Right ventricle myocardium inferior (tissue), 1 donor: ENCODE measurements around the gene UMODL1. TPM values are rescaled to one million over a fixed set of nuclear protein-coding genes. Genes with fewer than 3 reads are reported as not detected.

Source experiments
- ATAC-seq: fragments of 200-7000 bp; cut with Tn5 transposase; one replicate; pipeline ENCODE4 v1.9.1; 2020; ENCODE audit warnings: mild to moderate bottlenecking, moderate library complexity
- DNase-seq: peaks from one replicate; pipeline ENCODE4 v3.0.0; 2021; ENCODE audit errors: missing footprints
- intact Hi-C: fragments of 100-400 bp; cut with DNase I; formaldehyde crosslinking; loops from one replicate; pipeline ENCODE4 v1.11.0; 2022
- total RNA-seq: library from RNA; stranded (reverse); fragmentation: NEBNext Ultra II Directional; extraction: Animal tissue kit (Norgen Biotek cat#: 25700); gene quantifications from one replicate; pipeline ENCODE4 v1.2.1, GENCODE V29; 2021
- donor health status: DM: no; HTN: yes; CAD: no; lungs with severe emphysema.

Gene UMODL1
- total RNA-seq, 1 donor from 2014 or later = not detected

DNA sequence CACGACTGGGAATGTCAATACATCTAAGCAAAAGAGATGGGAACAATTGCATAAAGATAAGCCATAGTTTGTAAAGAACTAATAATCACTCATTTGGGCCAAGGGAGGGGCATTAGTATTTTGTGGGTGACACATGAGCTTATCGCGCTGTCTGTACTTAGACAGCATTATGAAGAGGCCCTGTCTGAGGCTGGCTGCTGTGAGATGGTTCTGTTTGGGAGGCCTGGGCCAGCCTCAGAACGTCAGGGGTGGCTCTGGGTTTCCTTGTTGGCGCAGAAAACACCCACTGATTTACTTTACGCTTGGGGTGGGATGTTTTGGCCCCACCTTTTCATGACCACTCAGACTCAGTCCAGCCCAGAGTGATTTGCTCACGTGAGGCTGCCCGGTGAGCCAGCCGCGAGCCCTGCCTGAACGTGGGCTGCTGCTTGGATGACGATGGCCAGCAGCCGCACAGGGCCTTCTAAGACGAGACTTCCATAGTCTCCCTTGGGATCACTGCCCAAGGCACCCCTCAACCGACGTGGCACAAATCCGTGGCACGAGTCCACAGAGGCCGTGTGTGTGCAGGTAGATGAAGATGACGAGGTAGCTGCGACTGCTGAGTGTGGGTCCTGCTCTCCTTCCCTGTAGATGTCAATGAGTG, 18.7 kb downstream of the UMODL1 start:
- no peak for ATAC-seq
- peak; percentile 49 for DNase-seq
- intact Hi-C loops = no loop called here

DNA sequence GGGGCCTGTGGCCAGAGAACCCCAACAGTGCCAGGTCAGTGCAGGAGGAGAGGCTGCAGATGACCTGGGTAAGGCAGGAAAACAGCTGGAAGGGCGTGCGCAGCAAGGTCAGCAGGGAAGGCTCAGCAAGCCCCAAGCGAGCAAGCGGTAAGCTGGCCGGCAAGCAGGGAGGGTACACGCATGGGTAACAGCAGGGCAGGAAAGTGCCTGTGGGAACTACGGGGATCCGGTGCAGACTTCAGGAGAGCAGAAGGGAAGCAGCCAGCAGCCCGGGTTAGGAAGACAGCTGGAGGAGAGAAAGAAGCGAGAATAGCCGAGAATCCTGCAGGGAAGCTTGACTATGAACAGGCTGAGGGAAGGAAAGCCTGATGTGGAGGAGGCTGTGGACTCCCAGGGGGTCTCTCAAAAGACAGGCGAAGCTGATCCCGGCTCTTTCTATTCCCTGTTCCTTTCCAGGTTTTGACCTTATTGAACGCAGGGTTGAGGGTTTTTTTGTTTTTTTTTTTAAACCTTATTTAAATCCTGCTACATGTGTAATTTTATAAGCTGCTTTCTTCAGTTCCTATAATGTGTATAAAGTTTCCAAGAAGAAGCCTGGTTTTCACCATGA, 20.9 kb downstream of the UMODL1 start:
- no peak for ATAC-seq
- no peak for DNase-seq
- intact Hi-C loops = no loop called here

DNA sequence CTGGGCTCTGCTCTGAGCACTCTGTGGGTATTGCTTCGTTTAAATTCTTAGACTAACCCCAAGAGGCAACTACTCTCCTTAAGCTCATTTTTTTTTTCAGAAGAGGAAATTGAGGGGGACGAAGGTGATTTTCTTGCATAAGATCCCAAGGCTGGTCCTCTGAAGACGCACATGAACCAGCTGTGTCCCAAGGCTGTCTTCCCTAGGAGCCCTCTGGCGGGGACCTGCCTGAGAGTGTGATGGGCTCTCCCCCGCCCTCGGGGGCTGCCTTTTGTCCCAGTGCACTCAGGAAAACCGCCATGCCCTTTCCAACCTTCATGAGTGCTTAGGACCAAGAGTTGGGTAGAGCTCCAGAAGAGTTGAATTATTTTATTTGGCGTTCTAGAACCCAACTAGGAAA, 21.7 kb downstream of the UMODL1 start:
- DNase-seq (no peak), ATAC-seq (no peak)
- intact Hi-C loops = no loop called here

DNA sequence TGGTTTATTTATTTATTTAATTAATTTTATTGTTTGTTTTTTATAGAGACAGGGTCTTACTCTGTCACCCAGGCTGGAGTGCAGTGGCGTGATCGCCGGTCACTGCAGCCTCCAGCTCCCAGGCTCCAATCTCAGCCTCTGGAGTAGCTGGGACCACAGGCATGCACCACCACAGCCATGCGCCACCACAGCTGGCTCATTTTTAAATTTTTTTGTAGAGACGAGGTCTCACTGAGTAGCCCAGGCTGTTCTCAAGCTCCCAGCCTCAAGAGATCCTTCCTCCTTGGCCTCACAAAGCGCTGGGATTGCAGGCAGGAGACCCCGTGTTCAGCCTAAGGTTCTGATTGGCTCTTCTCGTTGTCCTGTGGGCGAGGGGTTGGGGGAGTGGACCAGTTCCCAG, 22.1 kb downstream of the UMODL1 start:
- no peak for DNase-seq
- intact Hi-C loops = no loop called here
- no peak for ATAC-seq

DNA sequence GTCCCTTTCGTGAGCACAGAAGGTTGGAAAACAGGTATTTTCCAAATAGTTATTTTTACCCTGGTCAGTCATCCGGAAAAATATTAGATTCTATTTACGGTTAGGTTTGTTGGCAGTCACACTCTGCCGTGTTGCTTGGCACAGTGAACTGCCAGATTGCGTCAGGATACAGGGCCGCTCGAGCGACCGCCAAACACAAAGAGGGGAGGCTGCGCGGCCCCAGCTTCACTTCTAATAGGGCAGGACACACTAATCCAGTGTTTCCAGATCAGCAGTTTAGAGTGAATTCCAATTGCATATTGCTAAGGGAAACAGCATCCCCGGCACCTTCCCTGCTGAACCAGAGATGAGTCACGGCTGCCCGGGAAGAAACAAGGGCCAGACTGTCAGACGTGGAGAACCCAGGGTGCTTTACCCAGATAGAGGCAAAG, 22.9 kb downstream of the UMODL1 start:
- intact Hi-C loops = no loop called here
- ATAC-seq = no peak
- DNase-seq = no peak

DNA sequence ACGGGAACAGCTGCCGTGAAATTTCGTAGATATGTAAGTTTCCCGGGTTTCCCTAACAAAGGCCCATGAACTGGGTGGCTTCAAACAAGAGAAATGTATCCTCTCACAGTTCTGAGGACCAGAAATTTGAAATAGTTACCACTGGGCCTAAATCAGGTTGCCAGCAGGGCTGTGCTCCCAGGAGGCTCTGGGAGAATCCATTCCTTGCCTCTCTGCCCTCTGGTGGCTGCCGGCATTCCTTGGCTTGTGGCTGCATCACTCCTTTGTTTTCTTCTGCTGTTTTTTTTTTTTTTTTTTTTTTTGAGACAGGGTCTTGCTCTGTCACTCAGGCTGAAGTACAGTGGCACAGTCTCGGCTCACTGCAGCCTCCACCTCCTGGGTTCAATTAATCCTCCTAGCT, 23.7 kb downstream of the UMODL1 start:
- DNase-seq (peak; percentile 28), ATAC-seq (no peak)
- intact Hi-C loops = no loop called here

DNA sequence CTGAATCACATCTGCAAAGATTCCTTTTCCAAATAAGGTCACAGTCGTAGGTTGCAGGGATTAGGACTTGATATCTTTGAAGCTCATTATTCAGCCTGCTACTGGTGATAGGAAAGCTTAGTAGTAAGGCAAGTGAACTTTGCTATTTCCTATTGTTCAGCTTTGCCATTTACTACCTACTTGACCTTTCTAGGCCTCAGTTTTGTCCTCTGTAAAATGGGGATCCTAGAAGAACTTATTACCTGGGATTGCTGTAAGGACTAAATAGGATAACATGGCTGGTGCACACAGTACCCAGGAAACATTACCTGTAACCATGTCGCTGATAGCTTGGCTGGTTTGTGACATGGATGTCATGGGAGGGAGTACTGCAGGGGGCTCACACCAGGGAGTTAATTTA, 24.5 kb downstream of the UMODL1 start:
- intact Hi-C loops = no loop called here
- DNase-seq (no peak), ATAC-seq (no peak)

DNA sequence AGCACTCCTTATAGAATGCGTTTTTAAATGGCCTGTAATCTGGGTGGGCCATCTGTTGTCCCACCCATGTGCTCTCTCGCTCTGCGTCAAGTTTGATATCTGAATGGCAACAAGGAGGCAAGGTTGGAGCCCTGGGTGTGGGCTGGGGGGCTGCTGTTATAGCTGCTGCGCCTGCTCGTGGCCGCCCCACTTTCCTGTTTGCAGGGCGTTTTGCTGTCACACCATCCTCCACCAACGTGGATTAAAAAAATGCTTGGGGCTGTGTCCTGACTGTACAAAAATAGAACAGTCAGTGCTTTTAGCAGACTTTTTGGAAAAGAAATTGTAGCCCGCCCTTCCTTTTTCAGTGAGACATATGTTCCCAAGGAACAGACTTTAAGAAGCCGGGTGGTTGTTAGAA, 25.4 kb downstream of the UMODL1 start:
- no peak for ATAC-seq
- no peak for DNase-seq
- intact Hi-C loops = no loop called here

DNA sequence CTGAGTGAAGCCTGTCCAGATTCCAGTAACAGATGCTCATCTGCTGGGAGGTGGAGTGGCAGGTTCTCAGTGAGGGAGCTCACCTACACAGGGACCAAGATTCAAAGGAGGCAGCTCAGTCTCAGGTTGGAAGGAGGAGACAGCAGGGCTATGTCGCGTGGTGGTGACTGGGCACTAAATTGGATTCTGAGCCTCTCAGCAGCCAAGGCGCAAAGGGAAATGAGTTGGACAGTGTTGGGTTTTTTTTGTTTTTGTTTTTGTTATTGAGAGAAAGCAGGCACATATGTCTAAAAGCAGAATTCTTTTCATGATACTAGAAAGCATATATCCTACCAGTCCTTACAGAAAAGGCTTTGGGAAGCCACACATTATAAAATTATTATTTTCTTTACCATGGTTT, 26.2 kb downstream of the UMODL1 start:
- intact Hi-C loops = no loop called here
- DNase-seq = no peak
- ATAC-seq = no peak

DNA sequence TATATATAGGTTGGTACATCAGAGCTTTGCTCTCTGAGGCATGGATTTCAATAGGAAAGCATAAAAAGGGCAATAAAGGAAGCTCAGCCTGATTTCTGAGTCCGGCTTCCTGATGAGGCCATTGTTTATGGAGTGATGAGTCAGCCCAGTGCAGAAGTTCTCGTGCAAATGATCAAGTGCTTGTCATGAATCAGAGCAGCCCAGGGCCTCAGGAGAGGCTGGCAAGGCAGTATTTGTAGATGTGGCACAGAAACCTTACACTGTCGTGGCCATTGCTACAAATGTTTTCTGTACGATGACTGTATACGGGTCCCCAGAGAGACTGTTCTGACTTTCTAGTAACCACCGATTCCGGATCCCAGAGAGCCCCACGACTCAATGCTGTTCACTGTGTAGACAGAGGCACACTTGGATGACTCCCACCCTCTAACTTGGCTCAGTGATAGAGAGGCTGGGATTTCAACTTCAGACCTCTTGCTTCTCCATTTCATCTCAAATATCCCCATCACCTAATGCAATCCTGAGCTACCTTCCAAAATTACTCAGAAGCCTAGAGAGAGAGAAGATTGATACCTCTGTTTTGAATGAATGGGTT, 26.8 kb downstream of the UMODL1 start:
- DNase-seq (no peak), ATAC-seq (peak; percentile 39)
- intact Hi-C loops = no loop called here

DNA sequence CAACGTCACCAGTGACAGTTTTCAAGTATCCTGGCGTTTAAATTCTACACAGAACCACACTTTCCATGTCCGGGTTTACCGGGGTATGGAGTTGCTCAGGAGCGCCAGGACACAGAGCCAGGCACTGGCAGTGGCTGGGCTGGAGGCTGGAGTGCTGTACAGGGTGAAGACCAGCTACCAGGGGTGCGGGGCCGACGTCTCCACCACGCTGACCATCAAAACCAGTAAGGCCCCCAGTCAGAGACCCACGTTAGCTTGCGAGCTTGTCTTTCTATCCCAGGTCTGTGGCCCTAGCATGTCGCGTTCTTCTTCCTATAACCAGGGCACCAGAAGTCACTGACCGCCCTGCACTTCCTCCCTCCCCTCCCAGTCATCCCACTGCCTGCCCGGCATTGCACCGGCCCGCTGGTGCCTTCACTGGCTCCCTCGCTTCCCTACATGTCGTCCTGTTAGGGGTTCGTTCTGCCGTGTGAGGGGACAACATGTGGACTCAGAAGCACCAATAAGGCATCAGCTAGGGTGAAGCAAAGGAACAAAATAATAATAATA, 27.9 kb downstream of the UMODL1 start:
- ATAC-seq (no peak), DNase-seq (no peak)
- intact Hi-C loops = no loop called here

DNA sequence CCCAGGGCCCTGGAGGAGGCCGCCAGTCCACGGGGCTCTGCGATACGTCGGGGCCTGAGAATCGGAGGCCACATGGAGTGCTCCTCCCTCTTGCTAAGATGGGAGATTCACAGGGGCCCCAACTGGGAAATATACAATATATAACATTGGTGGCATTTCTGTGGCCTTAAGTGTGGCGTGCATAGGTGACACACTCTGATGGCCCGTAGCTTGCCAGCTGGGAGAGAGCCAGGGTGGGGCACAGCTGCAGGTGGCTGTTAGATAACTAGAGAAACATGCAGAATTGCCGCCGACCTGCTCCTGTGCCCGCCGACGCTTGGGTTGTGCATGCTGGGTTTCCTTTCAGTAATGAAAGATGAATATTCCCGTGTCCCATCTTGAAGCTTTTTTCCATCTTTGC, 30.1 kb downstream of the UMODL1 start:
- intact Hi-C loops = no loop called here
- no peak for ATAC-seq
- DNase-seq = no peak

DNA sequence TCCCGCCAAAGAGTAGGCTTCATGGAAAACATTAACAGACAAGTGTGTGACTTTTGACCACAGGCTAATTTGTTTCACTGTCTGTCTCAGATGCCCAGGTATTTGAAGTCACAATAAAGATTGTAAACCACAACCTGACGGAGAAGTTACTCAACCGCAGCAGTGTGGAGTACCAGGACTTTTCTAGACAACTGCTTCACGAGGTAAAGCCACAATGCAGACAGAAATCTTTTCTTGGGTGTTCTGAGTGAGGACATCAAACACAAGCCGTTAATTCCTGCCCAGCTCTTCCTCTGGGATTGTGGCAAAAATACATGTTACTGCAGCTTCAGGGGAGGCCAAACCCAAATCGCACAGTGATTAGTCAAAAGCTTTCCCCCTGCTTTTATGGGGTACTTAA, 31.0 kb downstream of the UMODL1 start:
- DNase-seq = no peak
- ATAC-seq = no peak
- intact Hi-C loops = no loop called here

DNA sequence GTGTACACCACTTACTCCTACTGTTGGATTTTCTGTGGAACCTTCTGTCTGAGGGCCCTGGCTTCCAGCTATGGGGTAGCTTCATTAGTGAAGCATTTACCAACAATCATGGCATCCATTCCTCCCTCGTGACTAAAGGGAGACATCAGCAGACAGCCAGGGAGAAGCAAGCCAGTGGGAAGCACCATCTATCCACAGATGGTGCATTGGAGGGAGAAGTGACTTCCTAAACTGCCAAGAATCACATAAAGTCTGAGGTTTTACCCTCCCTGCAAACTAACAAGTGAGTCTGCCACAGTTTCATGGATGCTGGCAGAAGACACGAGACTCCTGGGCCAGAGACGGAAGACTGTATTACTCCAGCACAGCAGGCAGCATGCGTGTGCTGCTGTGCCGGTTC, 31.4 kb downstream of the UMODL1 start:
- DNase-seq = no peak
- intact Hi-C loops = no loop called here
- no peak for ATAC-seq

DNA sequence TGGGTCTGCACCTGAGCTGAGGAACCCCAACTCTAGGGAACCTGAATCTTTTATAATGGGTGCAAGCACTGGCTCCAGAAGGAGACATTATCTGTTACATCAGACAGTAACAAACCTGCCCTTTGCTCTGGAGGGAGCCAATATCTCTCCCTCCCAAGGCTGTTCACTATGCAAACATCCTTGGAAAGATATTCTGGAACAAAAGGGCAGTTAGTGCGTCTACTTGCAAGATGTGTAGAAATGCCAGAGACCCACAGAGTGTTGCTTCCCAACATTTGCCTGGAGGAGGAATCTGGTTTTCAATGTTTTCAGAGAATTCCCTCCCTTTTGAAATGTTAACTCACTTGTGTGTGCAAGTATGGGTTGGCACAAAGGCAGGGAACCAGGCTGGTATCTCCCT, 31.9 kb downstream of the UMODL1 start:
- intact Hi-C loops = no loop called here
- DNase-seq = no peak

DNA sequence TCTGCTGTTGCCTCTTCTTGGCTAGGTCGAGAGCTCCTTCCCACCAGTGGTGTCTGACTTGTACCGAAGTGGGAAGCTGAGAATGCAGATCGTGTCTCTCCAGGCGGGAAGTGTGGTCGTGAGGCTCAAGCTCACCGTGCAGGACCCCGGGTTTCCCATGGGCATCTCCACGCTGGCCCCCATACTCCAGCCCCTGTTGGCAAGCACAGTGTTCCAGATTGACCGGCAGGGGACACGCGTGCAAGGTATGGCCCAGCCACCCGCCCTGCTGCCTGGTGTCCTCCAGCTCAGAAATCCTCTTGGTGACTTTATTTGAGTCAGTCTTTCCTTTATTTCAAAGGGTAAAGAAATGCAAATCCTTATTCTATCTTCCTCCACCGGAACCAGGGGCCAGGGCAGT, 32.7 kb downstream of the UMODL1 start:
- DNase-seq = peak; percentile 48
- intact Hi-C loops = no loop called here
- ATAC-seq = no peak

More for the DNA sequence above, 31.9 kb downstream of the UMODL1 start:
- ATAC-seq = no peak

DNA sequence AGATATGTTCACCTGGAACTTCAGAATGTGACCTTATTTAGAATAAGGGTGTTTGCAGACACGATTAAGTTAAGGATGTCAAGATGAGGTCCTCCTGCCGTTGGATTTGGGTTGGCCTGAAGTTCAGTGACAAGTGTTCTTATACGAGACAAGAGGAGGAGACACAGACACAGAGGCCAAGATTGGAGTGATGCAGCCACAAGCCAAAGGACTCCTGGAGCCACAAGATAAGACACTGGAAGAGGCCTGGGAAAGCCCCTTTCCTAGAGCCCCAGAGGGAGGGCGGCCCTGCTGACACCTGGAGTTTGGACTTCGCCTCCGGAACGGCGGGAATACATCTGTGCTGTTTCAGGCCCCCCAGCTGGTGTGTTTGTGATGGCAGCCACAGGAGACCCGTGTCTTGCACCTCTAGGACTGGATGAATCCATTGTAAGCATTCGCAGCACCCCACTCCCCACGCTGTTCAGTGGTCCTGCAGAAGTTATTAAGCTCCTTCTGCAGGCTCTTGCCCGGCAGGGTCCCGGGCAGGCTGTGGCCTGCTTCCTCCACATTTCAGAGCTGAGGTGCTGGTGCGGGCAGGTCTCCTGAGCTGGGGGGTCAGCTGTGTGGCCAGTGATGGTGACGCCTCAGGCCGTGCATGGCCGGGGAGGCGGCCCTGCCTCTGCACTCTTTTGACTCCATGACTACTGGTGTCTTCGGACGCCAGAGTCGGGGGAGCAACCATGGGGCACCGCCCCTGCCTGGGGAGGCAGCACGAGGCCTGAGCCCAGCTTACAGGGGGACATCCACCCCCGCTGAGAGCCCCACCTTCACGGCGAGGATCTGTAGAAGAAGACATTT, 34.6 kb downstream of the UMODL1 start:
- no peak for ATAC-seq
- intact Hi-C loops = loop anchor here (5.0 kb wide), 1 partner anchor 228 kb away; the partner anchor contains the start of gene PRDM15
- DNase-seq = peak; percentile 14

DNA sequence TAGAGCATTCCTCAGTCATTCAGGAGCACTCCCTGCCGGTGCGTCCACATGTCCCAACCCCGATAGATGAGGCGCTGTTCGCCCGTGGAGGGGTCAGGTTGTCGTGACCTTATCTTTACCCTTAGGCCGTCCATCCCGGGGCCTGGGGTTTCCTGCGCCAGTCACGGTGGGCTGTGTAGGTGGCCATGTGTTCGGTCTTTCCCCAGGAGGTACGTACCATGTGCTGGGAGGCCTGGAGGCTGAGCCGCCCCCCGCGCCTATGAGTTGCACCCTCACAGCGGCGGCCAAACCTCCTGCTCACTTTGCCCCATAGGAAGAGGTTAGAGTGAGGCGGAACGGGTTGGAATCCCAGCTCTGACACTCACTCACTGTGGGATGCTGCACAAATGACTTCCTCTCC, 35.3 kb downstream of the UMODL1 start:
- DNase-seq = no peak
- intact Hi-C loops = loop anchor here (5.0 kb wide), 1 partner anchor 229 kb away; the partner anchor contains the start of gene PRDM15
- no peak for ATAC-seq

DNA sequence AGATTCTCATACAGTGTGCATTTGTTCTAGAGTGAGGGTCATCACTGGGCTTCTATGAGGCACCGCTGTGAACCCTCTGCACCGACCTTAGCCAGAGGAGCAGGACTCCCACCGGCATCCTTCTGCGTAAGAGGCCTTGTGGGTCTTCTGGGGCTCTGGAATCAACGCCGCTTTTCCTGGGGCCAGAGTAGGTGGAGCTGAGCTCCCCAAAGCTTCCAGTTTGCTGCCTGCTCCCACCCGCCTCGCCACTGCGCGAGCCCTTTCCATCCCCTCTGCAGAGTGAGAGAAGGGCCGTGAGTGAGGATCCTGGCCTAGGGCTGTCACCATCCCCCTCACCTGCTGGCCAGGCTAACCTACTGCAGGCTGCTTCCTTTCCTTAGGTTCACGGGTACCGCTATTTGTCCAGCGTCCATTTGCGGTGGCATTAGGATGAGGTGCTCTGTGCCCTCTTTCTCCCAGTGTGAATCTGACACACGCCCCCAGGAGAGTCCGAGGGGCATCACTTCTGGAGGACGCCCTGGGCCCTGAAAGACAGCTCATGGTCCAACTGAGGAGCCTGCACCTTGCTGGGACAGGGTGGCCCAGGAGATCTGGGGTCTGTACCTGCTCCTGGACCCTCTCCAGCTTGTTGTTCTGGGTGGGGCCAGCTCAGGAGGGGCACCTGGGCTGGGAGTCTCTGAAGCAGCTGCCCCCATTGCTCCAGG, 36.2 kb downstream of the UMODL1 start:
- intact Hi-C loops = loop anchor here (5.0 kb wide), 1 partner anchor 230 kb away; the partner anchor contains the start of gene PRDM15
- DNase-seq (peak; percentile 25), ATAC-seq (no peak)
